ENCODE results near the gene ABTB2.

Gene ABTB2

GRCh38 chr11:34315394-34315793 is 42.4 kb downstream of the ABTB2 start:
- TF ChIP-seq, protein P1, sequence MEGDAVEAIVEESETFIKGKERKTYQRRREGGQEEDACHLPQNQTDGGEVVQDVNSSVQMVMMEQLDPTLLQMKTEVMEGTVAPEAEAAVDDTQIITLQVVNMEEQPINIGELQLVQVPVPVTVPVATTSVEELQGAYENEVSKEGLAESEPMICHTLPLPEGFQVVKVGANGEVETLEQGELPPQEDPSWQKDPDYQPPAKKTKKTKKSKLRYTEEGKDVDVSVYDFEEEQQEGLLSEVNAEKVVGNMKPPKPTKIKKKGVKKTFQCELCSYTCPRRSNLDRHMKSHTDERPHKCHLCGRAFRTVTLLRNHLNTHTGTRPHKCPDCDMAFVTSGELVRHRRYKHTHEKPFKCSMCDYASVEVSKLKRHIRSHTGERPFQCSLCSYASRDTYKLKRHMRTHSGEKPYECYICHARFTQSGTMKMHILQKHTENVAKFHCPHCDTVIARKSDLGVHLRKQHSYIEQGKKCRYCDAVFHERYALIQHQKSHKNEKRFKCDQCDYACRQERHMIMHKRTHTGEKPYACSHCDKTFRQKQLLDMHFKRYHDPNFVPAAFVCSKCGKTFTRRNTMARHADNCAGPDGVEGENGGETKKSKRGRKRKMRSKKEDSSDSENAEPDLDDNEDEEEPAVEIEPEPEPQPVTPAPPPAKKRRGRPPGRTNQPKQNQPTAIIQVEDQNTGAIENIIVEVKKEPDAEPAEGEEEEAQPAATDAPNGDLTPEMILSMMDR (IDR thresholded peaks at IDR 0.05; ENCODE audit: low read depth, low read length), result no peak
- no peak for DNase-seq (ENCODE audit: low read depth in 2 of 2)
- H3K4me3 ChIP-seq (replicated peaks in 1 of 2; ENCODE audit: low read depth in 2 of 2, low read length in 2 of 2), result no peak overlapping the region

- no peak for DNase-seq (ENCODE audit: low read depth in 2 of 2)
- H3K4me3 ChIP-seq (replicated peaks in 1 of 2; ENCODE audit: low read depth in 2 of 2, low read length in 2 of 2), result no peak overlapping the region
- TF ChIP-seq, protein P1 (IDR thresholded peaks at IDR 0.05; ENCODE audit: low read depth, low read length), result no peak
Observed at GRCh38 chr11:34314936-34315335, 42.9 kb downstream of the ABTB2 start.

- TF ChIP-seq, protein P1 (IDR thresholded peaks at IDR 0.05; ENCODE audit: low read depth, low read length), result no peak
- no peak overlapping the region for H3K4me3 ChIP-seq (replicated peaks in 1 of 2; ENCODE audit: low read depth in 2 of 2, low read length in 2 of 2)
- no peak for DNase-seq (ENCODE audit: low read depth in 2 of 2)
Observed at GRCh38 chr11:34314176-34314575, 43.6 kb downstream of the ABTB2 start.

DNA sequence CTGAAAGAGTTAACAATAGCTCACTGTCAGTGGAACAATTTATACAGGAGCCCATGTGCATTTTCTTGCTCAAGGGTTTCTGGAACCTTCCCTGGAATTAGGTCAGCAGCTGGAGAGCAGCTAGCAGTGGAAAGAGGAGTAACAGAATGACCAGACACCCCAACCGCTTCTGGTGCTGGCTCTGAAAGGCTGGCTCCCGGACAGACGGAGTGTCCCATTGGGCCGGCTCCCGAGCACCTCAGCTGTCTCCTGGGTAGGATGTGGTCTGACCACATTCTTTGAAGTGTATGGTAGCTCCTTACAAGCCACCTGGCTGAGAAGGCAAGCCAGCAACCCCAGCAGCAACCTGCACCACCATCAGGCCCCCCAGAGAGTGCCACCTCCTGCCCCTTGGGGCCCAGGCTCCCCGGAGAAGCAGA is 44.7 kb downstream of the ABTB2 start:
- TF ChIP-seq, protein P1 (IDR thresholded peaks at IDR 0.05; ENCODE audit: low read depth, low read length), result no peak
- H3K4me3 ChIP-seq (replicated peaks in 1 of 2; ENCODE audit: low read depth in 2 of 2, low read length in 2 of 2), result no peak overlapping the region
- DNase-seq (ENCODE audit: low read depth in 2 of 2), result peak in 1 of 2 donors; percentile 6

DNA sequence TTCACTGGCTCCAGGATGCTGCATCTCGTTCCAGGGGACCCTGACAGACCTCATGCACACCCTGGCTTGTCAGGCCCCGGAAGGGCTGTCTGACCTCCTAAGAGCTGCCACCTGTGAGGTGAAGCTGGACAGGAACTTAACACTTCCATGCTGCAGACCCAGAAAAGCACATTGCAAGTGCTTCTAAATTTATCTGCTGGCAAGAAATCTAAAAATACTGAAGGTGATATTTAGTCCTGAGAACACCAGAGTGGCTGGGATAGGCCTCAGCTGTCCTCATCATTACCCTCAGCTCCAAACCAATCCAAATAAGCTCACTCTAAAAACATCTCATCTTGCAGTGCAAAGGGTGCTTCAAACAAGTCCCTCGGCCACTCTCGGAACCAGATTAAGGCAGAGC is 46.7 kb downstream of the ABTB2 start:
- no peak overlapping the region for H3K4me3 ChIP-seq (replicated peaks in 1 of 2; ENCODE audit: low read depth in 2 of 2, low read length in 2 of 2)
- TF ChIP-seq, protein P1 (IDR thresholded peaks at IDR 0.05; ENCODE audit: low read depth, low read length), result no peak
- no peak for DNase-seq (ENCODE audit: low read depth in 2 of 2)

- TF ChIP-seq, protein P1 (IDR thresholded peaks at IDR 0.05; ENCODE audit: low read depth, low read length), result no peak
- DNase-seq (ENCODE audit: low read depth in 2 of 2), result no peak
- H3K4me3 ChIP-seq (replicated peaks in 1 of 2; ENCODE audit: low read depth in 2 of 2, low read length in 2 of 2), result no peak overlapping the region
Observed at GRCh38 chr11:34309965-34310364, 47.8 kb downstream of the ABTB2 start.

GRCh38 chr11:34308913-34309585 is 48.8 kb downstream of the ABTB2 start:
- H3K4me3 ChIP-seq (replicated peaks in 1 of 2; ENCODE audit: low read depth in 2 of 2, low read length in 2 of 2), result no peak overlapping the region
- TF ChIP-seq, protein P1 (IDR thresholded peaks at IDR 0.05; ENCODE audit: low read depth, low read length), result no peak
- DNase-seq (ENCODE audit: low read depth in 2 of 2), result peak; percentile 49 to 75
